Measurements from ENCODE around the gene SWAP70.

The SWAP70 gene

GRCh38 chr11:9780929-9781328 lies 117.1 kb downstream of the SWAP70 start:
- no peak for DNase-seq

- no peak for DNase-seq
Measured at GRCh38 chr11:9783986-9784385, 120.1 kb downstream of the SWAP70 start.

DNA sequence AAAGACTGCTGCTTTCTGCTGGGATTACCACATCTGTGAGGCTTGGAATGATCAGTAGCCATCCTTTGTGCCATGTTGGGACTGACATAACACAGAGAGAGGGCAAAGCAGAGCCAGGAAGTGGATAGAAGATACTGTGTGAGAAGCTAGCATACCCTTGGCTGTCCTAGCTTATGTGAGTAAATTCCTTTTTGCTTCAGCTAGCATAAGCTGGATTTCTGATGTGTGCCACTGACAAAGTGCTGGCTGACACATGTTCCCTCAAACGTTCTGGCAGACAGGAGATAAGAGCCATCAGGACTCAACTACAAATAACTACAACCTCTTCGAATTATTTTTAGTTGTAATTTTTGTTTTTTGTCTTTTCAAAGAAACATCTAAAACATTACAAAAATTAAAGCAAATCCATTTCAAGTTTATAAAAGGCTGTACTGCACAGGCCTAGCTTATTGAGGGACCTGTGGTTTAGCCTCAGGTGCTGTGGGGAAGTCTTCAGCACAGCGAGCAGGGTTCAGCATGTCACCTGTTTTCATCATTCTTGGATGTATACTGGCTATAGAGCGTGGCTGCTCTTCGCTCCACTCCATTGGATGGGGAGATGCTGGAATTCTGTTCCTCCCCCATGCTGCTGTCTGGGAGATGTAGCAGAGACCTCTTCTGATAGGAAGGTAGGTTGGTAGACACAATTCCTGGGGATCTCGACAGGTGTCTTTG lies 120.9 kb downstream of the SWAP70 start:
- DNase-seq: no peak

GRCh38 chr11:9787260-9787659 lies 123.4 kb downstream of the SWAP70 start:
- DNase-seq: no peak

- DNase-seq: no peak
Measured at GRCh38 chr11:9787981-9788521, 124.2 kb downstream of the SWAP70 start.

GRCh38 chr11:9789910-9790309 lies 126.0 kb downstream of the SWAP70 start:
- DNase-seq: no peak

- no peak for DNase-seq
Measured at GRCh38 chr11:9790703-9791102, 126.8 kb downstream of the SWAP70 start.

DNA sequence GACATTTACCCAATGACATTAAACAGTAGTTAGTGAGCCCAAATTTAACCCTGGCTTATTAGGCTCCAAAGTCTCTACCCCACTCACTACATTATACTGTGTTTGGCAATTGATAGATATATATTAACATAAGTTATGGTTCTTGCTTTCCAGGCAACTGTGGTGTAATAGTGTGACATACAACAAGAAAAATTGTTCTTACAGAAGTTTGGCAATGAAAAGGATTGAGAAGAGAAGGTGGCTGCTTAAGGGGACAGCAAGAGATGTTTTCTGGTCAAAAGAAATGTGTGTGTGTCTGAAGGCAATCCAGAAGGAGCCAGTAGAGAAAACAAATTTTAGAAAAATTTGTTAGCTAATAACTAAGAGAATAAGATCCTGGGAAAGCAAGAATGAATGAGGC lies 132.4 kb downstream of the SWAP70 start:
- no peak for DNase-seq

GRCh38 chr11:9796854-9797253 lies 133.0 kb downstream of the SWAP70 start:
- DNase-seq: no peak

- no peak for DNase-seq
Measured at GRCh38 chr11:9797300-9797699, 133.4 kb downstream of the SWAP70 start.

DNA sequence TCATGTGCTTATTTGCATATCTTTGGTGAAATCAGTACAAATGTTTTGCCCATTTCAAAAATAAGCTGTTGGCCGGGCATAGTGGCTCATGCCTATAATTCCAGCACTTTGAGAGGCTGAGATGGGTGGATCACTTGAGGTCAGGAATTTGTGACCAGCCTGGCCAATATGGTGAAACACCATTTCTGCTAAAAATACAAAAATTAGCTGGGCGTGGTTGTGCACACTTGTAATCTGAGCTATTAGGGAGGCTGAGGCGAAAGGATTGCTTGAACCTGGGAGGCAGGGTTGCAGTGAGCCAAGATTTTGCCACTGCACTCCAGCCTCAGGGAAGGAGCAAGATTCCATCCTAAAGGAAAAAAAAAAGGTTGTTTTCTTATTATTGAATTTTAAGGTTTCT lies 136.0 kb downstream of the SWAP70 start:
- no peak for DNase-seq

DNA sequence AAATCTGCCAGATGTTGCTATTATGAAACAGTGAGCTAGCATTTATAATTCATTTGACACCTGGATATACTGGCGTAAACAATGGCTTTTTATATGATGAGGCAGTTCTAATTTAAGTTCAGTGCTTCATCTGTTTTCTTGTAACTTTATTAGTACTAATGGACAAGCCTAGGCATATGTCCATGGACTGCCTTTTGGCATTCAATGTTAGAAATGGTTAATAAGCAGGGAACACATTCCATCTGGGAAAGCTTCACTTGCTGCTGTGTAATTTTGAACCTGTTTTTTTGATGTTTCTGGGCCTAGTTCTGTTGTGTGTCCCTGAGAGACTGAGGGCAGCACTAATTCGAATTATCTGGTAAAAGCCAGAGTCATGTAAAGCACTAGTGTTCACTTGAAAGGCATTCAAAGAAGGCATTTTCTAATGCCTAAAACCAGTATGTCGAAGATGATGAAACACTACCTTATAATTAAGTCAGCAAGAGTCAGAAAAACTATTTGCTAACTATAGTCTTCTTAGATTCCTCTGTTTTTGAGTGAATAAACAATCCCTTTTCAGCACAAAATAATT lies 138.5 kb downstream of the SWAP70 start:
- DNase-seq: no peak
